ENCODE results near the gene IKBIP. TPM values are rescaled to one million over a fixed set of nuclear protein-coding genes. Genes with fewer than 3 reads are reported as not detected.

The IKBIP gene
- total and polyA plus RNA-seq, 9 of the 15 experiments (the other 6 are each of a cell fraction or from before 2014, with no cell fraction given) = 3.3 to 19.5 (median 14.9) TPM

DNA sequence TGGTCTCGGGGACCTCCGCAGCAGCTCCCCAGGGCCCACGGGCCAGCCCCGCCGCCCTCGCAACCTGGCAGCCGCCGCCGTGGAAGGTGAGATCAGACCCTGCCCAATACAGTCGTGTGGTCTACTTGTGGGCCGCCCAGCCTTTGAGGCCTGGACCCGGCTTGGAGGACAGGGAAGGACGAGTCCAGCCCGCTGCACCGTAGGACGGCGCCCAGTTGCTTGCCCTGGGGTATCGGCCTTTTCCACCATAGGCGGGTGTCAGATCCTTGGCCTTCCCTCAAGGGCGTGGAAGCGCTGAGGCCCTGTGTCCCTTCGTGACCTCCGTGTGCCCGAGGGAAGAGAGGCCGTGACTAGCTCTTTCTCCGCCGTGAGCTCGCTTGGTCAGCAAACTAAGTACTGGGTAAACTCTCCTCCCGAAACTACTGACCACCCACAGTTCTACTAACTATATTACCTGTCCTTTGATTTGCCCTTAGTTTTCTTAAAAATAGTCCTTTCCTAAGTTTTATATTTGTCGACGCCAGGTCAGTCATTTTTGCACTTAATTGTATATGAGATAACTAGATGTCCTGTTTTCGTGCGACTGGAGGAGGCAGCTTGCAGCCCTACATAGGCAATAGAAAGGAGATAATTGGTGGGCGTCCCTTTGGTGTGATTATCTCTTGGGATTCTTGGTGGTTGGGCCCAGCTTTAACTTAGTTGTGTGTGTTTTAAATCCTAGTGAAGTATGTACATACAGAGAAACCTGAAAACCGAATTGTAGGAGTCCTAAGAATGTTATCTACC is 50.3 kb downstream of the IKBIP start (continued):
- peak; percentile 22 for TF ChIP-seq RBBP5 (IDR thresholded peaks at IDR 0.05; ENCODE audit: borderline replicate concordance, insufficient read depth, low read length, poor library complexity, severe bottlenecking)
- no peak for TF ChIP-seq ERF (CRISPR knock-in tag; IDR thresholded peaks at IDR 0.05)
- no peak for TF ChIP-seq DPF2 (IDR thresholded peaks at IDR 0.05)
- 0 out of 2 replicates have a peak, but pooled peaks have one; percentile 41 for TF ChIP-seq SMARCA4 (IDR thresholded peaks at IDR 0.05)
- peak; percentile 98 for TF ChIP-seq CHD1 (IDR thresholded peaks at IDR 0.05; ENCODE audit: low read length)
- TF ChIP-seq, protein P1, sequence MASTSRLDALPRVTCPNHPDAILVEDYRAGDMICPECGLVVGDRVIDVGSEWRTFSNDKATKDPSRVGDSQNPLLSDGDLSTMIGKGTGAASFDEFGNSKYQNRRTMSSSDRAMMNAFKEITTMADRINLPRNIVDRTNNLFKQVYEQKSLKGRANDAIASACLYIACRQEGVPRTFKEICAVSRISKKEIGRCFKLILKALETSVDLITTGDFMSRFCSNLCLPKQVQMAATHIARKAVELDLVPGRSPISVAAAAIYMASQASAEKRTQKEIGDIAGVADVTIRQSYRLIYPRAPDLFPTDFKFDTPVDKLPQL (IDR thresholded peaks at IDR 0.05; ENCODE audit: extremely low read depth, insufficient read length) = no peak
- TF ChIP-seq, protein P2, sequence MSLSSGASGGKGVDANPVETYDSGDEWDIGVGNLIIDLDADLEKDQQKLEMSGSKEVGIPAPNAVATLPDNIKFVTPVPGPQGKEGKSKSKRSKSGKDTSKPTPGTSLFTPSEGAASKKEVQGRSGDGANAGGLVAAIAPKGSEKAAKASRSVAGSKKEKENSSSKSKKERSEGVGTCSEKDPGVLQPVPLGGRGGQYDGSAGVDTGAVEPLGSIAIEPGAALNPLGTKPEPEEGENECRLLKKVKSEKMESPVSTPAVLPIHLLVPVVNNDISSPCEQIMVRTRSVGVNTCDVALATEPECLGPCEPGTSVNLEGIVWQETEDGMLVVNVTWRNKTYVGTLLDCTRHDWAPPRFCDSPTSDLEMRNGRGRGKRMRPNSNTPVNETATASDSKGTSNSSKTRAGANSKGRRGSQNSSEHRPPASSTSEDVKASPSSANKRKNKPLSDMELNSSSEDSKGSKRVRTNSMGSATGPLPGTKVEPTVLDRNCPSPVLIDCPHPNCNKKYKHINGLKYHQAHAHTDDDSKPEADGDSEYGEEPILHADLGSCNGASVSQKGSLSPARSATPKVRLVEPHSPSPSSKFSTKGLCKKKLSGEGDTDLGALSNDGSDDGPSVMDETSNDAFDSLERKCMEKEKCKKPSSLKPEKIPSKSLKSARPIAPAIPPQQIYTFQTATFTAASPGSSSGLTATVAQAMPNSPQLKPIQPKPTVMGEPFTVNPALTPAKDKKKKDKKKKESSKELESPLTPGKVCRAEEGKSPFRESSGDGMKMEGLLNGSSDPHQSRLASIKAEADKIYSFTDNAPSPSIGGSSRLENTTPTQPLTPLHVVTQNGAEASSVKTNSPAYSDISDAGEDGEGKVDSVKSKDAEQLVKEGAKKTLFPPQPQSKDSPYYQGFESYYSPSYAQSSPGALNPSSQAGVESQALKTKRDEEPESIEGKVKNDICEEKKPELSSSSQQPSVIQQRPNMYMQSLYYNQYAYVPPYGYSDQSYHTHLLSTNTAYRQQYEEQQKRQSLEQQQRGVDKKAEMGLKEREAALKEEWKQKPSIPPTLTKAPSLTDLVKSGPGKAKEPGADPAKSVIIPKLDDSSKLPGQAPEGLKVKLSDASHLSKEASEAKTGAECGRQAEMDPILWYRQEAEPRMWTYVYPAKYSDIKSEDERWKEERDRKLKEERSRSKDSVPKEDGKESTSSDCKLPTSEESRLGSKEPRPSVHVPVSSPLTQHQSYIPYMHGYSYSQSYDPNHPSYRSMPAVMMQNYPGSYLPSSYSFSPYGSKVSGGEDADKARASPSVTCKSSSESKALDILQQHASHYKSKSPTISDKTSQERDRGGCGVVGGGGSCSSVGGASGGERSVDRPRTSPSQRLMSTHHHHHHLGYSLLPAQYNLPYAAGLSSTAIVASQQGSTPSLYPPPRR (CRISPR knock-in tag; IDR thresholded peaks at IDR 0.05; ENCODE audit: borderline replicate concordance) = 0 out of 2 replicates have a peak, but pooled peaks have one; percentile 37
- no peak for TF ChIP-seq ZNF561 (CRISPR knock-in tag; conservative IDR thresholded peaks at IDR 0.05)
- peak; percentile 67; the same call in 1 of the 2 replicates for TF ChIP-seq NR2C2 (CRISPR knock-in tag; IDR thresholded peaks at IDR 0.05)
- TF ChIP-seq NR2C2 (tag; IDR thresholded peaks at IDR 0.05) = no peak
- TF ChIP-seq SP1 (CRISPR knock-in tag; IDR thresholded peaks at IDR 0.05) = 0 out of 2 replicates have a peak, but pooled peaks have one; percentile 13
- TF ChIP-seq NUFIP1 (IDR thresholded peaks at IDR 0.05; ENCODE audit: partially characterized antibody) = no peak
- TF ChIP-seq MAFG (tag; conservative IDR thresholded peaks at IDR 0.05) = 0 out of 2 replicates have a peak, but pooled peaks have one; percentile 34
- peak; percentile 67; the same call in 1 of the 2 replicates for TF ChIP-seq ZNF232 (CRISPR knock-in tag; IDR thresholded peaks at IDR 0.05)
- TF ChIP-seq, protein P3, sequence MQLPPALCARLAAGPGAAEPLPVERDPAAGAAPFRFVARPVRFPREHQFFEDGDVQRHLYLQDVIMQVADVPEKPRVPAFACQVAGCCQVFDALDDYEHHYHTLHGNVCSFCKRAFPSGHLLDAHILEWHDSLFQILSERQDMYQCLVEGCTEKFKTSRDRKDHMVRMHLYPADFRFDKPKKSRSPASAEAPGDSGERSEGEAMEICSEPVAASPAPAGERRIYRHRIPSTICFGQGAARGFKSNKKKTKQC (CRISPR knock-in tag; IDR thresholded peaks at IDR 0.05) = 0 out of 2 replicates have a peak, but pooled peaks have one; percentile 2
- TF ChIP-seq POLR2AphosphoS5 (IDR thresholded peaks at IDR 0.05; ENCODE audit: control insufficient read depth, insufficient read depth, low read depth, low read length) = 0 out of 2 replicates have a peak, but pooled peaks have one; percentile 6

Data from K562 (cell line).